Mammary epithelial cell (primary cell): Measurements from ENCODE around the gene BIRC2.

Experiments
- CTCF ChIP-seq, 2 donors: IDR thresholded peaks in 1 of 2; conservative IDR thresholded peaks in 1 of 2; 2 replicates each; pipeline ENCODE4 v1.5.1; 2011 to 2012; ENCODE audit warnings: inconsistent platforms in 2 of 2, low read length in 2 of 2, mild to moderate bottlenecking in 2 of 2, control low read depth in 1 of 2, low read depth in 1 of 2; ENCODE audit not compliant: insufficient read depth in 1 of 2; ENCODE audit errors: extremely low read depth in 1 of 2
- EZH2 ChIP-seq: IDR thresholded peaks from 2 replicates; pipeline ENCODE4 v1.6.1; 2012; ENCODE audit warnings: low read length, inconsistent platforms, borderline replicate concordance

GRCh38 chr11:102346456-102346747, 612 bp upstream of the BIRC2 start:
- TF ChIP-seq CTCF (conservative IDR thresholded peaks at IDR 0.05 in 1 of 2, IDR thresholded peaks at IDR 0.05 in 1 of 2; ENCODE audit: extremely low read depth in 1 of 2, insufficient read depth in 1 of 2, low read depth in 1 of 2, low read length in 2 of 2) (no peak), EZH2 (no peak)
